GM18951 (cell line): ENCODE results near the gene KCNQ1OT1.

Source experiments
- POLR2A ChIP-seq: IDR thresholded peaks from 4 replicates; pipeline ENCODE4 v1.6.1; 2011; ENCODE audit warnings: mild to moderate bottlenecking; ENCODE audit not compliant: insufficient read length, insufficient read depth; ENCODE audit errors: extremely low read depth
- in situ Hi-C: fragments of 300-500 bp; cut with MboI; formaldehyde crosslinking; loops from one replicate; pipeline ENCODE4 v1.12.0; 2022; ENCODE audit warnings: low sequenced_read_pairs, mixed read lengths, inconsistent platforms; ENCODE audit not compliant: unreplicated experiment

The KCNQ1OT1 gene

DNA sequence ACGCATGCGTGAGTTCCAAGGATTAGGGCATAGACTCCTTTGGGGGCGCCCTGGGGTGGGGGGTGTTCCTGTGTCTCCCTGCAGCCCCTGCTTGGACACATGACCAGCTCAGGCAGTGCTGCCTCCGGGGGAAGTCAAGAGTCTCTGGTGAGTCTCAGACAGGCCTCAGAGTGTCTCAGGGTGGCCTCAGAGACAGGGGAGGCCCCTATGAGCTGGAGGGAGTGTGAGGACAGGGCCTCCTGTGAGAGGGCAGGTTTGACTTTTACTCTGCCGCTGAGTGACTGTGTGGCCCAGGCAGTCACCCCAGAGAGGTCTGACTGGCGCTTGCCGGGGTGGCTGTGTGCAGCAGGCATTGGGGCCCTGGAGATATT, 41.2 kb upstream of the KCNQ1OT1 start:
- TF ChIP-seq POLR2A, result no peak
- in situ Hi-C loops, result no loop called here

DNA sequence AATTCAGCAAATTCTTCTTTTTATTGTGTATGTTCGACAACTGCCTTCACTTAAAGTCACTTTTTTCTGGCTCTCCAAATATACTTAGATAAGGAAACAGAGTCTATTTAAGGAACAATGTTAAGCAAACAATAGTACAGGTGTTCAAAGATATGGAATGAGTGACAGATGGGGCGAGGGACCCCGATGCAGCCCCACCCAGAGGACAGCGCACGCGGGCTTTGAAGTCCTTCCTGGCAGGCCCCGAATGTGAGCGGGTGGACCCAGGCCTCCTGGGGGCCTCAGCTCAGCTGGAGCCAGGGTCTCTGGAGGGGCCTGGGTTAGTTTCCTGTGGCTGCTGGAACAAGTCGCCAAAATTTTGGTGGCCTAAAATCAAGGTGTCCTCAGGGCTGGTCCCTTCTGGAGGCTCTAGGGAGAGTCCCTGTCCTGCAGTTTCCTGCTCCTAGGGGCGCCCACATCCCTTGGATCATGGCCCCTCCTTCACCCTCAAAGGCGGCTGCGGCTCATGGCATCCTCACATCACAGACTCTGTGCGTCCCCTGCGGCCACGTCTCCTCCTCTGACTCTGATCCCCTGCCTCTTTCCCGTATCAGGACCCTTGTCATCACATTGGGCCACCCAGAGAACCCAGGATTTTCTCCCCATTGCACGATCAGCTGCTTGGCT, 40.6 kb upstream of the KCNQ1OT1 start:
- no peak for TF ChIP-seq POLR2A
- in situ Hi-C loops, result no loop called here

DNA sequence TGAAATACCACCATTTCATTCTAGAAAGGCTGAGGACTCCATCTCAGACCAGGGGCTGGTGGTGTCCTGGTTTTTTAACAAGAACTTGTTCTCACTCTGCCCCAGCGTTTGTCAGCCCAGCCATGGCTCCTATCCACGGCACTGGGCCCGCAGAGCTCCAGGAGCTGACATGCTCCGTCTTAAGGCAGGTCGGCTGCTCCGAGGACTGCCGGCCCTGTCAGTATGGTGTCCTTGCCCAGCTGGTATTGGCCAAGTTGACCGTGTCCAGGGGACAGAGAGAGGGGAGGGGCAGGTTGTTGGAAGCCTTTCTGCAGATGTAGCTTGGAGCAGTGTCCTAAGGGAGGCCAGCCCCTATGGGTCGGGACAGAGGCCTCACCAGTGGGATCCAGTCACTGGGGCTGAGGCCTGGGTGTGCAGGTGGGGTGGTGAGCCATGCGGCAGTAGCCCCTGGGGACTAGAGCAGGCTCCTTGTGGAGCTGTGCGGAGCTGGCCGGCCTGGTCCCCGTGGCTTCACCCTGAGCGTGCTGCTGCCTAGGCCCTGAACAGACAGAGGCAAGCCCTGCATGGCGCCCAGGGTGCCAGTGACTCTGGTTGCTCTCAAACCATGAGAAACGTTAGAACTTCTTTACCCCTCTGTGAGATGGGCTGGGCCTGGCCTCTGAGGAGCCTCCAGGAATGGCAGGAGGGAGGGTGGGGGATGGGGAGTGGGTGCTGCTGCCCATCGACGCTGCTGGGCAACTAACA, 39.9 kb upstream of the KCNQ1OT1 start:
- in situ Hi-C loops, result no loop called here
- no peak for TF ChIP-seq POLR2A

DNA sequence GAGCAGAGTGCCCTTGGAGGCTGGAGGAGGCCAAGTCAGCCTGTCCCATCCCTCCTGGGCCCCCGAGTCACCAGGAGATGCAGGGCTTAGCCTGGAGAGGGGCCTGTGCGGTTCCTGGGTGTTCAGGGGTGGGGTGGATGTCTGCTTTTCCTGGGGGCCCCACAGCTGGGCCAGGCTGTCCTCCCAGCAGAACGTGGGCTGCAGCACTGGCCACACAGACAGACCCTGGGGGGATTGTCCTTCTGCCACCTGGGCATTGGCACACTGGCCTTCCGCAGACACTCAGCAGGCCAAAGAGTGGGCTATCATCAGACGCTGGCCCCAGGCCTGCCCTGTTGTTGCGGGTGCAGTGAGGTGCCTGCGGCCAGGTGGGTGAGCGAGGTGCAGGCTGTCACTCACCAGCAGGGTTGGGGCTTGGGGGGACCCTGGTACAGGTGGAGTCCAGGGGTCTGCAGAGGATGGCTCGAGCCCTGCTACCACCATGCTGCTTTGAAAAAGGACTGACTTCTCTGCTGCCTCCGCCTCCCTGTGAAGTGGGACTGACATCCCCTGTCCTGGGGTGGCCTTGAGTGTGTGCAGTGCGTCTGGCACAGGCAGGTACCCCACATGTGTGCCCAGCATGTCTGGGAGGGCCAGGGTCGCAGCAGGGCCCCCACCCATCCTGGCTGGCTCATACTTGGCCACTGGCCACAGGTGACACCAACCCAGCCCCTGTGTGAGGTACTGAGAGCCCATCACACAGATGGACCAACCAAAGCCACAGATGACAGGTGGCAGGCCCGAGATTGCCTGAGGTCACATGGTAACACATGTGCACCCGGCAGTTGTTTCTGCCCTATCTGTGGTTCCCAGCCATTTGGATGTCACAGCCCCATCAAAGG, 39.0 kb upstream of the KCNQ1OT1 start:
- TF ChIP-seq POLR2A, result no peak
- in situ Hi-C loops, result no loop called here

DNA sequence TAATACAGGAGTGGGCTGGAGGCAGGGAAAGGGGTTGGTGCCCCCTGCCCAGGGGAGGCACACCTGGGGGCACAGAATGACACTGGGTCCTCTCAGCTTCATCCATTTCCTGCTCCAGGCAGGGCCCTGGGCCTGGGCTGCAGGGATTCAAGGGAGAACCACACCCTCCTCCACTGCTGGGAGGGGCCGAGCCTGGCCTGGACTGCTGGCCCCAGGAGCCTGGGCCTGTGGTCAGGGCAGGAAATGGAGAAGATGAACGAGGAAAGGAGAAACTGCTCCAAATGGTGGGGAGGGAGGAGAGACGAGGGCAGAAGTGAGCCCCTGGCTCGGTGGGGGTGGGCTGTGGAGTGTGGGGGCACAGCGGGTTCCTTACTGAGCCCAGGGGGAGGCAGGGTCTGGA, 38.1 kb upstream of the KCNQ1OT1 start:
- in situ Hi-C loops, result no loop called here
- TF ChIP-seq POLR2A, result no peak

DNA sequence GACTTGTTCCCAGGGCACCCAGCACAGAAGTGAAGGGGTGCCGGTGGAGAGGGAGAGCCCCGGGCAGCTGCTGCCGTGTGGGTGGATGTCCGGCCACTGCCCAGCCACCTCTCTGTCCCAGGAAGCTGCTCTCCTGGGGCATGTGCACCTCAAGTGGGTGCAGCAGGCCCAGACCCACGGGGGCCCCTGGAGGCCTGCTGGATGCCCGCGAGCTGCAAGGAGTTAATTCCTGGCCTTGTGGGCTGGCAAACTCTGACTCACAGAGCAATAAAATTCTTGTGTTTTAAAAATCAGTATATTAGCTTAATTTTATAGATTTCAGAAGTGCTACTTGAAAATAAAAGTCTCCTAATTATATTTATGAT, 37.4 kb upstream of the KCNQ1OT1 start:
- in situ Hi-C loops, result no loop called here
- no peak for TF ChIP-seq POLR2A

DNA sequence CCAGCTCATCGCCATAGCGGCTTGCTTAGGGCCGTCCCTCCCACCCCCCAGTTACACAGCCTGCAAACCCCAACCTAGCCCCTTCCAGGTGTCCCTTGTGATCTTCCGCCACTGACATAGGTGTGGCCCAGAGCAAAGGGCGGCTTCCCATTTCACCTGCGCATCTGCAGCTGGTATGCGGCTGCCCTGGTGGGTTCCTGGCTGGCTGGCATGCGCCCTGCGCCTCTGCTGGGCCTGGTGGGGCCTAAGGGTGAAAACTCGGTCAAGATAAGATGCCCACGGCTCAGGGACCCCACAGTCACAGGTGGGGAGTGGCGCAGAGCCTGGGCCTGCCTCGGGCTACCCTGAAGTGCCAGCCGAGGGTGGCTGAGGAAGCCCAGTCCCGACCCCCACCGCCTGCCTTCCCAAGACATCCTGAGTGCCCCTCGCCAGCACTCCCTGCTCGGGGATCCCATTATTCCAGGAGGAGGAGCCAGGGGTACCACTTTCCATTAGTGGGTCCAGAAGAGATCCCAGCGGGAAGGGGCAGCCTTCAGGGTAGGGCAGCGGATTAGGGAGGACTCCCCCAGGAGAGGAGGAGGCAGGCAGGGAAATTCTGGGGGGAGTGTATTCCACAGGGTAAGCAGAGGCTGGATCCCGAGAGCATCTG, 36.9 kb upstream of the KCNQ1OT1 start:
- no peak for TF ChIP-seq POLR2A
- in situ Hi-C loops, result no loop called here

DNA sequence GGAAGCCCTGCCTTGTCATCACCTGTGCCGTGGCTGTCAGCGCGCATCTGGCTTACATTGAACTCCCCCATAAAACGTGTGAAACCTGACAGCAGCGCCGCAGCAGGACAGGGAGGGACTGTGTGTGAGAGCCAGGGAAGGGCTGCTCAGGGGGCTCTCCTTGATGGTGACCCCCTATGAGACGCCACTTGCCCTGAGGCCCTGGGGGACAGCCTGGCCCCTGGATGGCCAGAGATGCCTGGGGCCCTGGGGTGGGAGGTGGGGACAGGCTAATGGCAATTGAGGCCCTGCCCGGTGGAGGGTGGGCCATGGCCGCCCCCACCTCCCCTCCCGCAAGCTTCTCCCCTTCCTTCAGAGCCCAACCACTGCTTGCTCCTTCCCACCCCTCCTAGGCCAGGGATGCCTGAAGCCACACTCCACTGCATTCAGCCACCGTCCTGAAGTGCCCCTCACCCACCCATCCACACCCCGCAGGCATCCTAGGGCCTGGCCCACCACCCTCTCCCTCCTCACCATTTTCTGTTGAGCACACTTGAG, 35.3 kb upstream of the KCNQ1OT1 start:
- in situ Hi-C loops, result no loop called here
- TF ChIP-seq POLR2A, result no peak

DNA sequence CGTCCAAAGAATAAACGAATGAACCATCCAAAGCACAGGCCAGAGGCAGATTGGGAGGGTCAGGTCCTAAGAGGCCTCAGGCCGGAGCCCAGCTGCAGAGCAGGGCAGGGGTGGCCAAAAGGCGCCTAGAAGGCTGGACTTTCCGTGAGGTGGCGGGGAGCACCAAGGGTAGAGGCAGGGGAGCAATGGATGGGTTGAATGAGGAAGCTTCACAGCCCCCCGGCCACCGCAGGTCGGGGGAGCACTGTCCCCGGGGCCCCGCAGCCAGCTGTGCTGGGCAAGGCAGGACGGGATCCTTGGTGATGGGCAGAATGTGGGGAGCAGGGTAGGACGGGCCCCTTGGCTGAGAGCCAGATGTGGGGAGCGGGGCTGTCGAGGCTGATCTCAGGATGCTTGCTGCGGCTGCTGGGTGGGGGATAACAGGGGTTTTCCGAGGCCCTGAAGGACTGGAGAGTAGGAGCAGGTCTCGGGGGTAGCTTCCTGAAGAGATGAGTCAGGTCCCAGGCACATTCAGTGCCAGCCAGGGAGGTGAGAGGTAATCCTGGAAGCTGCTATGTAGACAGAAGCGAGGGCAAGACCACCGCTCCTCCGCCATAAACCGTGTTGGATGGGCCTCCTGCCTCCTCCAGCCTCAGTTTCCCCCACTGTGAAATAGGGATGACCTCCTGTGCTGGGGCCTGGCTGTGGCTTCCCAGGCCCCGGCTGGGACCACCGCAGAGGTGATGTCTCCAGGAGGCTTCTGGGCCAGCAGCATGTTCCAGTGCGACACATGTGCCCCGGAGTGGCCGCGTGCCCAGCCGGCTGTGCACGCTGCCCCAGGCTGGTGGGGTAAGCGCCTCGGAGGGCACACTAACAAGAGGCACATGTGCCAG, 34.6 kb upstream of the KCNQ1OT1 start:
- in situ Hi-C loops, result no loop called here
- no peak for TF ChIP-seq POLR2A

DNA sequence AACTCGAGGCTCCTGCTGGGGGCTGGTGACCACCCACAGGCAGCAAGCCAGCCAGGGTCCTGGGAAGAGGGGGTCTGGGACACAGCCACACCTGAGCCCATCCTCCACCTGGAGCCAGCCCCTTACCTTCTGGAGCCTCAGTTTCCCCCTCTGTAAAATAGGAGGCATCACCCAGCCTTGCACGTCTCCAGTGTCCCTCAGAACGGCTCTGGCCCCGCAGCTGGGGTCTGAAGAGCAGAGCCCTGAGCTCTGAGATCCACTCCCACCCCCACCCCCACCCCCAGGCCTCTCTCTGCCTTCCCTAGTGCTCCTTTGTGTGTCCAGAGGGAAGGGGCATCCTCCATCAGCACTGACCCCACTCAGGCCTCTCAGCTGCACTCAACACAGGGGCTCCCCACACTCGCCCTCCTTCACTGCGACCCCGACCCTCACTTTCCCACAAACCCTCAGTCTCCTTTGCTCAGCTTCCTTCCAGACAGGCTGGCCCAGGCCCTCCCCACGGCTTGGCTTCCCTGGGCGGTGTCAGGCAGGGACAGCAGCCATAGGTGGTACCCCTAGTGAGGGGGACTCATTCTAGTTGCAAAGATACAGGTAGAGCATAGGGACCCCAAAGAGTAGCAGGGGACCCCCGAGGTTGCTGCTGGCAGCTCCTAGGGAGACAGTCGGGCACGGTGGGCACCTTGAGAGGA, 33.3 kb upstream of the KCNQ1OT1 start:
- TF ChIP-seq POLR2A, result no peak
- in situ Hi-C loops, result no loop called here

DNA sequence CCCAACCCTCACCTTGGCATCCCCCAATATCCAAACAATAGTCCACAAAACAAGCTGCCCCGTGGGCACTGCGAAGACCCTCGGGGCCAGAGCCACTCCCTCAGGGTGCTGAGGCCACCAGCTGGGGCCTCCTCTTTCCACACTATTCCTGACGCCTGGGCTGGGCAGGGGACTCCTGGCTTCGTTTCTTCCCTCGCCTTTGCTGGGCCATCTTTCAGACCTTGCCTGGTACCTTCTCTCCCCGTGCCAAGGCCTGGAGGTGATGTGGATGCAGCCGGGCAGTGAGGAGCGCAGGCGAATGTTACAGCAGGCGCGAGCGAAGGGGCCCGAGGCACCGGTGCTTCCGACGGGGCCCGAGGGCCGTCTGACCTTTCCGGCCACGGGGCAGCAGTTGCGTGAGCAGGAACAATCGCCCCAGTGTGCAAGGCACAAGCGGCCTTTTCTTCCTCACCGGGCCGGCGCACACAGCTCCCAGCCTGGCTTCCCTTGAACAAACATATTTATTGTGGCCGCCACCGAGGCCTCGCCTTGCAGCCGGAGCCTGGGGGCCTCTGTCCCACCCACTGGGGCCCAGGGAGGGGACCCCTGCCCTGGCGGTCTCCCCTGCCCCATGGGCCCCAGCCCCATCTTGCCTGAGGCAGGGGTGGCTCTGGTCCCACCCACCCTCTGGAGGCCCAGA, 32.6 kb upstream of the KCNQ1OT1 start:
- no peak for TF ChIP-seq POLR2A
- in situ Hi-C loops, result no loop called here
